ENCODE results near the gene AK5.
A peak's percentile ranks its signal among the peaks of the same experiment; 100 is the strongest.

AK5 gene

DNA sequence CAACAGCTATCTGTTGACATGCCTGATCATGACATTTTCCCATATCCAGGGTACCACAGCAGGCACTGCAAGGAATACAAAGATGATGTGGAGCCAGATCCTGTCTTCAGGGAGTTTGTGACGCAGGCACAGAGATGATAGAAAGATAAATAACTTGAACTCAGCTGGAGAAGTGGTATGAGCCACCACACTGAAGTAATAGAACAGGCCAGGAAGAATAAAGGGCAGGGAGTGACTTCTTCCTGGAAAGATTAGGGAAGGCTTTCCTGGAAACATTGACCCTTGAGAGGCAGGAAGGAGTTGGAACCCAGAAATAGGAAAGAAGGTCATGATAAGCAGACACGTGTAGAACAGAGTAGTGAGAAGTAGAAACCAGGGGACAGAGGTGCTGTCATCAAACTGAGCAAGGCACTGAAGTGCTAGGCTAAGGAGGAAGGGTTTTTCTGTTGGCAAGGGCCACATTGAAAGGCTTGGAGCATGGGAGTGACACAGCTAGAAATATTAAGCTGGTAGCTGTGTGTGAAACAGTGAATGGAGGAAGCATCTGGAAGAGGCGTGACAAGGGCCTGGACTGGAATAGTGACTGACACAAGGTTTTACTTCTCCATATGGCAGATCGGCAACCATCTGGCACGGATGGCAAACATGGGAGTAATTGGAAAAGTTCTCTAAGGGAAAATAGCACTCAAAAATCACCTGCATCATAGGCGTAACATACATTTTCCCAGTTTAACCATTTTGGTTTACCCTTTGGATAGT, 68.4 kb downstream of the AK5 start:
- peak; percentile 8 for DNase-seq (ENCODE audit: low read depth)

DNA sequence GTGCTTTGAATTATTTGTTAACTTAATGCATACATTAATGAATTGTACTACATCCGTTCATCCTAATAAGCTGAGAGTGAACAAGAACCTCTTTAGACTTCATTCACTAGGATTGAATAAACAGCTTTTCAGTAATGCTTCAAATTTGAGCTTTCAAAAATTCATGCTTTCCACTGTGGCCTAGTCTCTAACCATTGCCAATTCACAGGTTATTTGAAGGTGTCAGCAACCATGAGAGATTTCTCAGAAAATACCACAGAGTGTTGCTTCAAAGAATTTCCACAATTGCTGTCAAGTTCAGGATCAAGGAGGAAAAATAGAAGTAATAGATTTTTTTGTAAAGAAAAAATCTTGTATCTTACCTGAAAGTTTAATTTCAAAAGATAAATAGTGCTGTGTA, 72.7 kb downstream of the AK5 start:
- no peak for DNase-seq (ENCODE audit: low read depth)

DNA sequence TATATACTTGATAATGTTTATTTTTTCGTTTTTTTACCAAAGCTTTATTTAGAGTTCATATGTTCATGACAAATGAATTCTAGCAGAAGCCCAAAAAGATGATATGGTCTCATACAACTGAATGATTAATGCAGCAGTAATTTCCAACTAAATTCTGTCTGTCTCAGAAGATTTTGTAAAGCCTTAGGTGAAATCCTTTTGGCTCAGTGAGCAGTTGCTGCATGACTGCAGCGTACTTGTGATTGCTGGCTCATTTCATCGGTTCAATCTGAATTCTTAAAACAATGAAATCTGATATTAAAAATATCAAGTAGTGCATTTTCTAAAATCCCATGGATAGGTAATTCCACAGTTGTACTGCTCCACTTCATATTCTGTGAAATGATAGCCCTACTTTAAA, 73.2 kb downstream of the AK5 start:
- no peak for DNase-seq (ENCODE audit: low read depth)

DNA sequence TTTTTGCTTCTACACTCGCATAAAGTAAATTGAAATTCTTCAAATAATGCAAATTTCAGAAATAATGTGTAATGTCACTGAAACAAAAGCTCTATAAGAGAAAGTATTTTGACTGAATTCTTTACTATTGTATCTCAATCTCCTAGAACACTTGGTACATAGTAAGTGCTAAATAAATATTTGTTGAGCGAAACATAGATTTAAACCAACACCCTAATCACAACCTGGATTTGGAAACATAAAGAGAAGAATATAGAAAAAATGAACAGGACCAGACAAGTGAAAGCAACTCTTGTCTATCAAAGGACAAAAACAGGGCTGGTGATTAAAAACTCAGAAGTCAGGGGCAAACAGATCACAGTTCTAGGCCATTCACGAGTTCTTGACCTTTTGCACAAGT, 74.3 kb downstream of the AK5 start:
- no peak for DNase-seq (ENCODE audit: low read depth)

DNA sequence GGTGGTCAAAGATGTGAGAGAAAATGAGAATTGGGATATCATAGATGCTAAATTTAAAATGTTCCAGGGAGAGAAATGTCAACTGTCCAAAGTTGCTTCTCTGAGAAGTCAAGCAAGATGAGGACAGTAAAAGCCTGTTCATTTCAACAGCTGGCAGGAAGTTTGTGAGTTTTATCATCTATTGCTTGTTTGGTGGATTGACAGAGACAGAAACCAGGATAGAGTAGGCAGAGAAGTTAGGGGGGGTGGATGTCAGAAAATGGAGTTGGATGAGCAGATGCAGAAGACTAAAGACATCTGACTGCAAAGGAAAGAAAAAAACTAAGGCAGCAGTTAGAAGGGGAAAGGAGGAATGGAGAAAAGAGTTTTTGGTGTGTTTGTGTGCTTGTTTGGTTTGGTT, 78.4 kb downstream of the AK5 start:
- DNase-seq (ENCODE audit: low read depth) = no peak

DNA sequence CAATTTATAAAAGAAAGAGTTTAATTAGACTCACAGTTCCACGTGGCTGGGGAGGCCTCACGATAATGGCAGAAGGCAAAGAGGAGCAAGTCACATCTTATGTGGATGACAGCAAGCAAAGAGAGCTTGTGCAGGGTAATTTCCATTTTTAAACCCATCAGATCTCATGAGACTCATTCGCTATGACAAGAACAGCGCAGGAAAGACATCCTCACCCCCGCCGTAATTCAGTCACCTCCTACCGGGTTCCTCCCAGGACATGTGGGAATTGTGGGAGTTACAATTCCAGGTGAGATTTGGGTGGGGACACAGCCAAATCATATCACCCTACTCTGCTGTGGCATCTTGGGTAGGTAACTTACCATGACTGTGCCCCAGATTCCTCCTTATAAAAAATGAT, 79.8 kb downstream of the AK5 start:
- no peak for DNase-seq (ENCODE audit: low read depth)

DNA sequence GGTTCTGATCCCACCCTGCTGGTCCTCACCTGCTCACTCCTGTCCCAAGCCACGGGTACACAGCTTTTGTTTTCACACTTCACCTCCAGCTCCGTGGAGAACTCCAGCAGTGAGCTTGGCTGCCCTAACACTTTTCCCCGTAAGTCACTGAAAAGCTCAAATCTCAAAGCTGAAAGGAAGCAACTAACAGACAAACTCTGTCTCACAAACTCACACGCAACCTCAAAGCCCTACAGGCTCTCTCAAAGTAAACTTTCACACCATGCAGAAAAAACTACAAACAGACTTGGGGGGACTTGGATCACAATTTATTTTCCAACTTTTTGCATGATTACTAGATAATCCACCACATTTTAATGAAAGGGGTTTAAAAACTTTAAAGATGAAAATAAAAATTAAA, 88.3 kb downstream of the AK5 start:
- no peak for DNase-seq (ENCODE audit: low read depth)

DNA sequence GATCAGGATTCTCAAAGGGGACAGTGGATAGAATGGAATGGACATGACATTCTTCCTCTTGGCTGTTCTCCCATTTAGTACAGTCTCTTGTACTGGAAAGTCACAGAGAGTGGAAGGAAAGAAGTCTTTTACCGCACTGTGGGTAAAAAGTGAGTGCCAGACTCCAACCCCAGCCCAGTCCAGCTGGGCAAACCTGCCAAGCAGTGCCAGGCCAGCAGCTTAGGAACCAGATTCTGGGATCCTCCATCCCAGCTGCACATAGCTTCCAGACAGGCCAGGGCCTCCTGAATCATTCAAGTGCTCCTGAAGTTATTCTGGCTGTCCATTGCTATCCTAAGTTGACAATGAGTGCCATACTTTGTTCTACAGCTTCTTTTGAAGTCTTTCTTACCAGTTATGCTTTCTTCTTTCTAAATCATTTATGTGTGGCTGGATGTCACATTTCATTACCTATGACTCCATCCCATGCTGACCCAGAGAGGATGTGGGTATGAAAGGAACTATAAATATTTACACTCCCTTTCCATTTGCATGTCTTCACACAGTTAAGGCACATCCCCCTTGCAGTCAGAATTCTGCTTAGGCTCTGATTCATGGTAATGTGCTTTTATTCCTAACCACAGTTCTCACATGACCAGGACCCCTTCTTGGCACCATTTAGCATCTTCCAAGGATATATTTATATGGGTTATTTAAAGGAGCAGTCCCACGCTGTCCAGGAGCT, 88.9 kb downstream of the AK5 start:
- DNase-seq (ENCODE audit: low read depth) = peak; percentile 94

DNA sequence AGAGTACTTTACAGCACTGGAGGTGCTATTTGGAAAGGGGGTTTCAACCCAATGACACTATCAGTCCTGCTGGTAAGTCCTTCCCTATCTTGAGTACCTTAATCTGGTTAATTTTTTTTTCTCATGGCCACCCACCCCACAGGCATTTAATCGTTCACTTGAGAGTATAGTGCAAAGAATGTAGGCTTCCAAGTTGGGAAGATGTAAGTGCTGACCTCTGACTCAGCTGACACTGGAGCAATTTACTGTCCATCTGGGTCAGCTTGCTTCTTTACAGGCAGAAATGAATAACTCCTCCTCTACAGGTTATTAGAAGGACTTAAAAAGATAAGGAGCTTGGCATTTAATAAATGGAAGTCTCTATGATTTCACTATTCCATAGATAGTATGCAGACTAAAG, 89.6 kb downstream of the AK5 start:
- DNase-seq (ENCODE audit: low read depth) = peak; percentile 25

DNA sequence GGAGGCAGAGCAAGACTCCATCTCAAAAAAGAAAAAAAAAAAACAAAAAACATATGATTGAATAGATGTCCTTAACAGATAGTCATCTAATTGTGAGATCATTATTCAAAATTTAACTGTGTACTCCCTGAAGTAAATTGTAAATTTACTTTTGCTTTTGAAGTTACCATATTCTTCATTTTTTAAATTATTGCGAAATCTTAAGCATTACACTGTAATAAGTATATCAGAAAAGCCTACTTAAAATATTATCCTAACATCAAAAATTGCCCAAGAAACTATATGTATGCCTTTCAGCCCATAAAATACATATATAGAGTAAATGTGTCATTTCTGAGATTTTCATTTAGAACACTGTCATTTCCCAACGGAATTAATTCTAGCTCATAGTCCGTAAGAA, 91.9 kb downstream of the AK5 start:
- DNase-seq (ENCODE audit: low read depth) = no peak

DNA sequence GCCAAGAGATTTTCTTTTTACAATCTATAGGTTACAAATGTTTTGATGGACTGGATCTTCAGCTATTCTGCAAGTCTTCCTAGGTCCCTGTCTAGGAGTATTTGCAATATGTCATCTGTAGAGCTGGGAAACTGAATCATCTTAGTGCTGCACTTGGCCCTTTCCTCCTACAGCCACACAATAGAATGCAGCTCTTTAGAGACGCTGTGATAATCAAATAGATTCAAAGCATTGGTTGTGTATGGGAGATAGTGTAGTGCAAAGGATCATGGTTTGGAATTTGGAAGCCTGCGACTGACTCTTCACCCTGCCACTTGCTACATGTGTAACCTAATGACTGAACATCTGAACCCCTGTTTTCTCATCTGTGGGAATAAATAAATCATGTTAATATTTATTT, 93.7 kb downstream of the AK5 start:
- DNase-seq (ENCODE audit: low read depth) = no peak

DNA sequence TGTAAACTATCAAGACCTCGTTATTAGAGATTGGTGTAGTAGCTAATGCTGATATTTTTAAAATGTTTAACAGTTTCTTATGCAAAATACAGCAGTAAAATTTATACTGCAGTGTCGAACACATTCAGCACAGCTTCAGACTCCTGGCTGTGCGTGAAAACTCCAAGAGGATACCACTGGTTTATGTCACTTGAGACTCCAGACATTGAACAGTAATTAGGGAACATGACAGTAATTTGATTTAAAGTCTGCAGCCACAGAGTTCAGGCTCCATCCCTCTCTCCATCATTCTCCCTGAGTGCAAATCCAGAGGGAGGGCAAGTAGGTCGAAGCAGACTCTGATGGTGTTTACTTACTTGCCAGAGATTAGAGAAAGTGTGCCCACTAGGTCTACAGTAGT, 94.2 kb downstream of the AK5 start:
- DNase-seq (ENCODE audit: low read depth) = no peak

DNA sequence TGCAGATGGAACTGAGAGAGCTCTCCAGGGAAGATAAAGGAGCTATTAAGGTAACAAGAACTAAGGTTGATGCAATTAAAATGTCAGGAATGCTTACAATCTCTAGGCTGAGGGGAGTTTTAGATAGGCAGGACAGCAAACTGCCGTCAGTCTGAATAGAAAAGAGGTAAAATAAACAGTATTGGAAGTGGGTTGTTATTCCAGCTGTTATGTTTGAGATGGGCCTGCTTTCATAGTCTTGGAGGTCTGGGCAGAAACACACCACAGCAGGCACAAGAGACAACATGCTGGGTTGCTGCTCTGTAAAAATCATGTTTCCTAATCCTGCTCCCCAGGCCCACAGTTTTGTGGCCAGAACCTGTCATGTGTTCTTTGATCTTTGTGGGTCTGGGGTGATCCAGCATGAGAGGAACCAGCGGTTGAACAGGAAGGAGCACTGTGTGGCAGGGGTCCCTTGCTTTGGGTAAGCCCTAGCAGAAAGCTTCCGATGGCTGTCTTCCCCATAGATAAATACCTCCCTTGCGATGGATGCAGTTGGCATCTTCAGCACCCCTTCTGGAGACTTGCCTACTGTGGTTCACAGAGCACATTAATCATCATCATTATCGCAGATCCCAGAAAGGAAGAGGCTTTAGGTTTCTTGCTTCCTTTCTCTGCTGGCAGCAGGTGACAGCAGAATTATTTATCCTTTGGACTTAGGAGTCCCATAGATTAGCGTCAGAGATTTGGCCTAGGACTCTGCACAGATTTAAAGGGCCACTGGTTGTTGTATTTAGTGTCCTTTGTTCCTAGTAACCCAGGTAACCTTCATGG, 97.1 kb downstream of the AK5 start:
- peak; percentile 17 for DNase-seq (ENCODE audit: low read depth)

DNA sequence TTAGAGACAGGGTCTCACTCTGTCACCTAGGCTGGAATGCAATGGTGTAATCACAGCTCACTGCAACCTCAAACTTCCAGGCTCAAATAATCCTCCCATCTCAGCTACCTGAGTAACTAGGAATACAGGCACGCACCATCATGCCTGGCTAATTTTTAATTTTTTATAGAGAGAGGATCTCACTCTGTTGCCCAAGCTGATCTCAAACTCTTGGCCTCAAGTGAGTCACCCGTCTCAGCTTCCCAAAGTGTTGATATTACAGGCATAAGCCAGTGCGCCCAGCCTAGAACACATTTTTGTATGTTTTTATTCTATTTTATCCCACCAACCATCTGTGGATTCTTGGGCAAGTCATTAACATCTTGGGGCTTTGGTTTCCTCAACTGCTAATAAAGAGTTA, 100.5 kb downstream of the AK5 start:
- no peak for DNase-seq (ENCODE audit: low read depth)

DNA sequence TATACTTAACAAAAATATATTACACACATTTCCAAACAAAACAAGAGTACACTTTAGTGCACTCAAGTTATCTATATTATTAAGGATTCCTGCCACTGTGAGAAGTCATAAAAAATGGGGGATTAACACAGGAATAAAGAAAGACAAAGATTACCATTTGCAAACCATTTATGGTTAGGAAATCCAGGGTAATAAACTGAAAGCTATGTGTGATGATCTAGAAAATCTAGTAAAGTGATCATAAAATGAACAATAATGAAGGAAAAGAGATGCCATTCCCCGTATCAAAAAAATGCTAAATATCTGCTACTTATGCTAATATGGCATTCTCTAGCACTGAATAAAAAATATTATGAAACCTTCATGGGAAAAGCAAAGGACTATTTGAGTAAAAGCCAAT, 101.4 kb downstream of the AK5 start:
- DNase-seq (ENCODE audit: low read depth) = no peak

DNA sequence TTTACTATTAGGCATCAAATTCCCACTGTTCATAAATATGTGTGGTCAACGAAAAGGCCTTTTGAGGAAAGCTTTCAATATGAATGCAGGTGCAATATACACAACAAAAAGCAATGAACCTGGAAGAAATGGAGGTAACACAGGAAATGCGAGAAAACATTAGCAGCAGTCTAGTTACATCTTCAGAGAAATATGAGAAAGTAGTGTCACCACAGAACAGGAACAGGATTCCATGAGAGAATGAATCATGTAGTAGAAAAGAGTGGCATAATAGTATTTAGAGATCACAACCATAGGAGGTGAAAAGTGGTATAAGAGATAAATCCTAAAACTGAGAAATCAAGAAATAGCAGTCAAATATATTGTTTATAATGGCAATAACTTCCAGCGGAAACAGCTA, 103.7 kb downstream of the AK5 start:
- DNase-seq (ENCODE audit: low read depth) = no peak

DNA sequence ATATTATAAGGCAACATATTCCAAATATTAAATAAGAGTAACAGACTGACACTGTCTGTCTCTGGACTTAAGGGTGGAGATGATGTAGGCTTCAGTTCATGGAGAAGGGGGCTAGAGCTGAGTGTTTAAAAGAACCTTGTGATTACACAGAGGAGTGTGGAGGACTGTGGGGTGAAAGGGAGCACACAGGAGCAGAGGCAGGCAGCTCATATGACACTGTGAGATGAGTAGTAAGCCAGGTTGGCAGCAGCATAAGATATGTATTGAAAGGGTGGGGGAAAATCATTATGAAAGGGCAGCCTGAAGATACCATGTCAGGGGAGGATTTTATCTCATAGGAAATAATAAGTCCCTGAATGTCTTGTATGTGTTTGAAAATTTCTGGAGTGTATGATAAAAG, 104.5 kb downstream of the AK5 start:
- DNase-seq (ENCODE audit: low read depth) = no peak

DNA sequence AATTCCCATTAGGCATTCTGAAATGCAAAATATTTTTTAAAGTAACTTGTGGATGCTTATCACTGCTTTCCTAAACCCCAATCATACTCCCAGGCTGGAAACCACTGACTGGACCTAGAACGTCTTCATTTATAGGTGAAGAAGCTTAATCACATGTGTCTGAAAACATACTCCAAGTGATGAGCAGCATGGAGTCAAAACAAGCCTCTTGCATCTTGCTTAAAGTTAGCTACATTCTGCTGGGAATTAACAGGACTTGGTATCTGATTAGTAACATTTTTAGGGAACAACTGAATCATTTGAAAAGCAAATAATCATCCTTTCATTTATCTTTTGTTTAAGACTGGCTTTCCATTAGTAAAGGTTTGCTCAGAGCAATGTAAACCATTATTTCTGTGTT, 105.7 kb downstream of the AK5 start:
- DNase-seq (ENCODE audit: low read depth) = no peak

DNA sequence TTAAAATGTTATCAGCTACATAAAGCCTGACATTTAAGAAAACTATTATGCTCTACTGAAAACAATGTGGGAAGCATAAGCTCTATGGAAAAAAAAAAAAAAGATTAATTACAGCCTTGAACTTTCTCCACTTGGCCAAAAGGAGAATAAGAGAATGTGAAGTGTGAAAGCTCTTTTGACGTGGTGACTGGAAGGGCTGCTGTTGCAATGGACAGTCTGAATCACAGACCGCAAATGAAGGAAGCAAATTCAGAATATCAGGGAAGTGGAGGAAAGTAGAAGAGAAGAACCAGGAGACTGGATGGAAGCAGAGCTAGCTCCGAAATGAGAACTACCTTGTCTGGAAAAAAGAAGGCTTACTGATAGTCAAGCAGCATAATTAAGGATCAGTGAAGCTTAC, 106.8 kb downstream of the AK5 start:
- DNase-seq (ENCODE audit: low read depth) = no peak

DNA sequence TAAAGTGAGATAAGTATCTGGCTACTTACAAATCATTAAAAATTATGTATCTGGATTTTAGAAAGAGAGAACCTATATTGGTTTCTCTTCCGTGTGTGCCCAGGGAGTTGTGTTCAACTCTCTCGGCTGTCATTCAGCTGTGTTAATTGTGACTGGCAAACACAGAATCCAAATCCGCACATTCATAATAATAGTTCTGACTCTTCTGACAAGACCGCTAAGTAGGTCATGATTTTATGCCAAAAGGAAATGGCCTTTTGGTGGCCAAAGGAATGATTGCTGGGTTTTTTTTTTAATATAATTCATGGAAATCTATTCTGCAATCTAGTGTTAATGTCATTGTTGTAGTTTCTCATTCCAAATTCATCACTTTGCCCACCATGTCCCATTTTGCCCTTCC, 110.7 kb downstream of the AK5 start:
- DNase-seq (ENCODE audit: low read depth) = no peak

DNA sequence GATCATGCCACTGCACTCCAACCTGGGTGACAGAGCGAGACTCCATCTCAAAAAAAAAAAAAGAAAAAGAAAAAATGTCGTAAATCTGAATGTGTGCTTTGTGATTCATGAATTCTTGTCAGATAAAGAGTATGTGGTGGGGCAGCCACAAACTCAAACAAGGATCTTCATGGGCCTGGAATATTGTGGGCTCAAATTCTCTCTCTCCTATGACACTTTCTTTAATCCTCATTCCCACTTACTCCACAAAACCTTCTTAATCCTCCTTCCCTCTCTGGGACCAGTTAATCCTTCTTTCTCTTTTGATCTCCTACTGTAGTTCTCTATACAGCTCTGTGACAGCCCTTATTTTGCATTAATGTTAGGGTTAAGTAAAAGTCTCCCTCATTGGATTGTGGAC, 112.3 kb downstream of the AK5 start:
- peak; percentile 31 for DNase-seq (ENCODE audit: low read depth)

DNA sequence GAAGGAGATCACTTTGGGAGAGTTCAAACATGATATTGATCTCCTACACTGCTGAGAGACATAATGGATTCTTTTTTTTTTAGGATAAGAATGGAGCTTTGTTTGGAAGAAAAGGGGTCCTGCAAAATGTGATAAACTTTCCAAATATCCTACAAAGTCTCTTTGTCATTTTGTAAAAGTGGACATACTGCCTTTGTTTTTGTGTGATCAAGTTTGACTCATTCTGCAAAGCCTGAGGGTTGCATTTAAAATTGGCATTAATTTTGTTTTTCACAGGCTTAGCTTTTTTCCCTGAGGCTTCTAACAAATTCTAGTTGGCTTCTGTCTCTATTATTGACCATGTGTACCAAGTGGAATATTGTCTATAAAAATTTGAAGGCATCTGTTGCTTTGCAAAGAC, 113.2 kb downstream of the AK5 start:
- no peak for DNase-seq (ENCODE audit: low read depth)

DNA sequence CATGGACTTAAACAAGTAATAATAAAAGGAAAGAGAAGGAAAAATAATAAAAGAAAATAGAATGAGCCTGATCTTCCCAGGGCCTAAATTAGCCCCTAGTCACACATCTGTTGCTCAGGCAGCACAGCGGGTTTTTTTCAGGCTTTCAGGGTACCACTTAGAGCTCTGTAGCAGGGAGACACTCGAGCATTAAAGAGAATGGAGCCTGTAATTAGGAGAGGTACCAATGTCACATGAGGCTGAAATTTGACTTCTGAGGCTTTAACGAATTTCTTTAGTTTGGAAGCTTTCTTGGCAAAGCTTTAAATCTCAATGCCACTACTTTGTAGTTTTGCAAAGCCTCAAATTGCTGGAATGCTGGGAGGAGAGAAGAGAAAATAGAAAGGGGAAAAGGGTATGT, 116.3 kb downstream of the AK5 start:
- no peak for DNase-seq (ENCODE audit: low read depth)
